ENCODE results near the gene WDR27.
A peak's percentile ranks its signal among the peaks of the same experiment; 100 is the strongest.

WDR27 gene

DNA sequence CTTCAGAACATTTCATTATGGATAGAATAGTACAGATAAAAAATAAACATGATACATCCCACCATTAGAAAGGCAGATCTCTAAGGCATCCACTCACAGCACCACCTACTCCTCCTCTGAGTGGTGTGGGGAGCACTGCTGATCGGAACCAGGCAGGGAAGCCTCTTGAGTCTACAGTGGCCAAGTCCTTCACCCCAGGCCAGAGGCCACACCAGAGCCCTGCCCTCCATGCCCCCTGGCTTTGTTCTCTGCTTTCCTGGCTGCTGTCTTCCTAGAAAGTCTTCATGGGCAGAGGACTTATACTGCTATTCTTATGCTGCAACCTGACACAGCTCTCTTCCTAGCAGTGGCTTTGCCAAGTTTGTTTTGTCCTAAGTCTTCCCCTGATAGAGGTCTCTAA lies 246.4 kb downstream of the WDR27 start:
- Histone ChIP-seq H3K79me1 (ENCODE audit: low read length) (no peaks in the 10 kb centered on the region), H2BK120ac (ENCODE audit: low read depth, low read length) (no peak overlapping the region), H3K27me3 (ENCODE audit: insufficient read depth, low read length, poor library complexity) (no peaks in the 10 kb centered on the region), H3K56ac (ENCODE audit: low read length) (no peak overlapping the region), H3K27ac (ENCODE audit: low read depth, low read length) (no peak overlapping the region), H3K4ac (ENCODE audit: low read depth, low read length) (no peak overlapping the region), H3K18ac (ENCODE audit: low read length) (no peak overlapping the region), H4K5ac (ENCODE audit: low read length) (no peak overlapping the region), H3K23ac (ENCODE audit: low read length) (no peak overlapping the region), H3K9ac (ENCODE audit: low read length) (no peak overlapping the region), H2BK5ac (ENCODE audit: low read length) (no peak overlapping the region), H3K36me3 (ENCODE audit: control insufficient read depth, insufficient read depth, low read length) (no peaks in the 10 kb centered on the region), H3K79me2 (ENCODE audit: control insufficient read depth, insufficient read depth, low read length) (no peaks in the 10 kb centered on the region), H3K4me2 (ENCODE audit: low read length) (no peak overlapping the region), H4K8ac (ENCODE audit: low read depth, low read length) (no peak overlapping the region), H3K4me1 (ENCODE audit: control insufficient read depth, low read depth, low read length) (no peaks in the 10 kb centered on the region), H3K4me3 (ENCODE audit: low read length) (no peak overlapping the region), H2BK15ac (replicated peaks; ENCODE audit: low read depth) (no peak overlapping the region), H2AK5ac (ENCODE audit: low read length) (no peak overlapping the region)
- DNase-seq: no peak
- WGBS (ENCODE audit: extremely low coverage, insufficient coverage, low lambda C conversion rate): no CpG with 5 or more reads among the region's 1 CpG

DNA sequence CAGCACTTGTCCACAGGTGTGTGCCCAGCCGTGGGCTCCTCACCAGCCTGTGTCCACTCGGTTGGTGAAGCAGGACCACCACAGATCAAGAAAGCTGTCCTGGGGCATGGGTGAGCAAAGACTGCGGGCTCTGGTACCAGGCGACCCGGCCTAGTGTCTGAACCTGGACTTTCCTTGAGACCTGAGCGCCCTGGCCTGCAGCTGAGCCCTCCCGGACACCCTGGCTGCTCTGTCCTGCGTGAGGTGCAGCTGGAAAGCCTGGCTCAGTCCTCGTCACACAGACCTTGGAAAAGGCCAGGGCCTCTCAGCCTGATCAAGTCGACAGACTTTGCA lies 247.0 kb downstream of the WDR27 start:
- no peak overlapping the region for H3K27ac ChIP-seq (ENCODE audit: low read depth, low read length)
- no peak overlapping the region for H3K56ac ChIP-seq (ENCODE audit: low read length)
- no peak overlapping the region for H2BK15ac ChIP-seq (replicated peaks; ENCODE audit: low read depth)
- no peak overlapping the region for H3K4me2 ChIP-seq (ENCODE audit: low read length)
- no CpG with 5 or more reads among the region's 10 CpGs for WGBS (ENCODE audit: extremely low coverage, insufficient coverage, low lambda C conversion rate)
- no peaks in the 10 kb centered on the region for H3K79me1 ChIP-seq (ENCODE audit: low read length)
- H4K8ac ChIP-seq (ENCODE audit: low read depth, low read length): no peak overlapping the region
- H2AK5ac ChIP-seq (ENCODE audit: low read length): no peak overlapping the region
- no peak overlapping the region for H3K18ac ChIP-seq (ENCODE audit: low read length)
- H2BK5ac ChIP-seq (ENCODE audit: low read length): no peak overlapping the region
- no peak overlapping the region for H3K4ac ChIP-seq (ENCODE audit: low read depth, low read length)
- no peak overlapping the region for H3K23ac ChIP-seq (ENCODE audit: low read length)
- H3K36me3 ChIP-seq (ENCODE audit: control insufficient read depth, insufficient read depth, low read length): no peaks in the 10 kb centered on the region
- no peak overlapping the region for H2BK120ac ChIP-seq (ENCODE audit: low read depth, low read length)
- no peak for DNase-seq
- H3K79me2 ChIP-seq (ENCODE audit: control insufficient read depth, insufficient read depth, low read length): no peaks in the 10 kb centered on the region
- no peak overlapping the region for H3K4me3 ChIP-seq (ENCODE audit: low read length)
- H3K27me3 ChIP-seq (ENCODE audit: insufficient read depth, low read length, poor library complexity): no peaks in the 10 kb centered on the region
- H3K9ac ChIP-seq (ENCODE audit: low read length): no peak overlapping the region
- H4K5ac ChIP-seq (ENCODE audit: low read length): no peak overlapping the region
- no peaks in the 10 kb centered on the region for H3K4me1 ChIP-seq (ENCODE audit: control insufficient read depth, low read depth, low read length)

DNA sequence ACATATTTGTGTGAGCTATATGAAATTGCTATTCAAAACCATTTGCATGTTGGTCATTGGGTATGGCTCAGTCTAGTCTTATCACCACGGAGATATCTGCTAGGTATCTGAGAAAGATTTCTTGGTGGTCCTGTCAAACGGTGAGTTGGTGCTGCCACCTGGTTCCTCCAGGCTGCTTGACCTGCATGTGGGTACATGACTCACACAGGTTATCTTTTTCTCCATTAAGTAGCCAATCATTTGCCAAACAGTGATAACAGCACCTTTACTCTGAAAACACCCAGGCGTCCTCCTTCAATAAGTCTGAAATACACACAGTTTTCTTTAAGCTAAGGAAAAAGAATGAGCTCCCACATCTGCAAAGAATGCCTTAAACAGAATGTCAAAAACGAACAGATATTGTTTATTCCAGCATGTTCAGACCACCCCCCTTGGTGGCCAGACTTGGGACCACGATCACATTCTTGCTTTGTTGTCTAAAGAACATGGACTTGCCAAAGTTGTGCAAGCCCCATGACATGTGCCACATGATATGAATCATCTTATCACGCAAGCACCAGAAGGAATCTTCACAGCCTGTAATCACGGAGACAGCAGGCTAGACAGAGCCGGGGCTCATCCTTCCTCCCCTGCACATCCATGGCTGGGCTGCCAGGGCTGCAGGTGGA lies 247.5 kb downstream of the WDR27 start:
- Histone ChIP-seq H3K4me3 (ENCODE audit: low read length) (no peak overlapping the region), H3K4ac (ENCODE audit: low read depth, low read length) (no peak overlapping the region), H4K8ac (ENCODE audit: low read depth, low read length) (no peak overlapping the region), H2BK5ac (ENCODE audit: low read length) (no peak overlapping the region), H3K9ac (ENCODE audit: low read length) (no peak overlapping the region), H3K36me3 (ENCODE audit: control insufficient read depth, insufficient read depth, low read length) (no peaks in the 10 kb centered on the region), H4K5ac (ENCODE audit: low read length) (no peak overlapping the region), H3K4me2 (ENCODE audit: low read length) (no peak overlapping the region), H3K79me2 (ENCODE audit: control insufficient read depth, insufficient read depth, low read length) (no peaks in the 10 kb centered on the region), H2BK120ac (ENCODE audit: low read depth, low read length) (no peak overlapping the region), H3K18ac (ENCODE audit: low read length) (no peak overlapping the region), H3K4me1 (ENCODE audit: control insufficient read depth, low read depth, low read length) (no peaks in the 10 kb centered on the region), H3K23ac (ENCODE audit: low read length) (no peak overlapping the region), H2AK5ac (ENCODE audit: low read length) (no peak overlapping the region), H2BK15ac (replicated peaks; ENCODE audit: low read depth) (no peak overlapping the region), H3K56ac (ENCODE audit: low read length) (no peak overlapping the region), H3K79me1 (ENCODE audit: low read length) (no peaks in the 10 kb centered on the region), H3K27me3 (ENCODE audit: insufficient read depth, low read length, poor library complexity) (no peaks in the 10 kb centered on the region), H3K27ac (ENCODE audit: low read depth, low read length) (no peak overlapping the region)
- DNase-seq: peak; percentile 40
- WGBS (ENCODE audit: extremely low coverage, insufficient coverage, low lambda C conversion rate): no CpG with 5 or more reads among the region's 8 CpGs

GRCh38 chr6:169452869-169453620 lies 248.8 kb downstream of the WDR27 start:
- Histone ChIP-seq H3K9ac (ENCODE audit: low read length) (no peak overlapping the region), H2BK15ac (replicated peaks; ENCODE audit: low read depth) (no peak overlapping the region), H2BK120ac (ENCODE audit: low read depth, low read length) (no peak overlapping the region), H3K4me1 (ENCODE audit: control insufficient read depth, low read depth, low read length) (no peaks in the 10 kb centered on the region), H4K8ac (ENCODE audit: low read depth, low read length) (no peak overlapping the region), H3K4me2 (ENCODE audit: low read length) (no peak overlapping the region), H2AK5ac (ENCODE audit: low read length) (no peak overlapping the region), H3K18ac (ENCODE audit: low read length) (no peak overlapping the region), H4K5ac (ENCODE audit: low read length) (no peak overlapping the region), H3K23ac (ENCODE audit: low read length) (no peak overlapping the region), H3K36me3 (ENCODE audit: control insufficient read depth, insufficient read depth, low read length) (no peaks in the 10 kb centered on the region), H3K56ac (ENCODE audit: low read length) (no peak overlapping the region), H3K4ac (ENCODE audit: low read depth, low read length) (no peak overlapping the region), H3K79me1 (ENCODE audit: low read length) (no peaks in the 10 kb centered on the region), H3K27me3 (ENCODE audit: insufficient read depth, low read length, poor library complexity) (no peaks in the 10 kb centered on the region), H3K4me3 (ENCODE audit: low read length) (no peak overlapping the region), H2BK5ac (ENCODE audit: low read length) (no peak overlapping the region), H3K27ac (ENCODE audit: low read depth, low read length) (no peak overlapping the region), H3K79me2 (ENCODE audit: control insufficient read depth, insufficient read depth, low read length) (no peaks in the 10 kb centered on the region)
- WGBS (ENCODE audit: extremely low coverage, insufficient coverage, low lambda C conversion rate): no CpG with 5 or more reads among the region's 11 CpGs
- no peak for DNase-seq

DNA sequence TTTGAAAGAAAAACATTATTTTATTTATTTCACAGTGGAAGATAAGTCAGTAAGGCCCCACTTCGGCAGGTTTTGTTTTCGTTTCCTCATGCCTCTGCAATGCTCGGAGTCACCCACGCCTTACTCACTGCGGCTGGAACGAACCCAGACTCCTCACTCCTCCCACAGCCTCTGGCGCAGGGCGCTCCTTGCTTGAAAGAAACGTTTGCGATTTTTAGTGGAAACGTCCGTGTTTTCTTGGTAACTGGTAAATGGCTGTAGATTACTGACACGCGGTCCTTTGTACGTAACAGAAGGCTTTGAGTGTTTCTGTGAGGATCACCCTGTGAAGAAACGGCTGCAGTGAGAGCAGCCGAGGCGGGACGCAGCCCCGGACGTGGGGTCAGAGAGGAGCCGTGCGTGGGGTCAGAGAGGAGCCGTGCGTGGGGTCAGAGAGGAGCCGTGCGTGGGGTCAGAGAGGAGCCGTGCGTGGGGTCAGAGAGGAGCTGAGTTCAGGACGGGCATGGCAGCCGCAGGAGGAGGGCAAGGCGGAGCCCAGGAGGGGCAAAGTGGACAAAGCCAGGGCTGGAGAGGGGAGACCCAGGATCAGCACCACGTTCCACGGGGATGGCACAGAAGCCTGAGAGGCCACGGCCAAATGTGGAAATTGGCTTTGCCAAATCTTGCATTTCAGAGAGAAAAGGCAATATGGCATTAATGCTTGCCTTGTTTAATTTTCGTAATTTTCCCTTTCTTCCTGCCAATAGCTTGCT lies 249.5 kb downstream of the WDR27 start:
- no CpG with 5 or more reads among the region's 36 CpGs for WGBS (ENCODE audit: extremely low coverage, insufficient coverage, low lambda C conversion rate)
- H3K79me2 ChIP-seq (ENCODE audit: control insufficient read depth, insufficient read depth, low read length): no peaks in the 10 kb centered on the region
- no peak overlapping the region for H2BK120ac ChIP-seq (ENCODE audit: low read depth, low read length)
- no peaks in the 10 kb centered on the region for H3K79me1 ChIP-seq (ENCODE audit: low read length)
- H4K8ac ChIP-seq (ENCODE audit: low read depth, low read length): no peak overlapping the region
- H3K18ac ChIP-seq (ENCODE audit: low read length): no peak overlapping the region
- DNase-seq: no peak
- H3K23ac ChIP-seq (ENCODE audit: low read length): no peak overlapping the region
- no peak overlapping the region for H2BK15ac ChIP-seq (replicated peaks; ENCODE audit: low read depth)
- H3K27ac ChIP-seq (ENCODE audit: low read depth, low read length): no peak overlapping the region
- H2BK5ac ChIP-seq (ENCODE audit: low read length): no peak overlapping the region
- H3K4me2 ChIP-seq (ENCODE audit: low read length): no peak overlapping the region
- H2AK5ac ChIP-seq (ENCODE audit: low read length): no peak overlapping the region
- H3K4me3 ChIP-seq (ENCODE audit: low read length): no peak overlapping the region
- no peak overlapping the region for H3K56ac ChIP-seq (ENCODE audit: low read length)
- H3K27me3 ChIP-seq (ENCODE audit: insufficient read depth, low read length, poor library complexity): no peaks in the 10 kb centered on the region
- H3K9ac ChIP-seq (ENCODE audit: low read length): no peak overlapping the region
- no peaks in the 10 kb centered on the region for H3K4me1 ChIP-seq (ENCODE audit: control insufficient read depth, low read depth, low read length)
- no peak overlapping the region for H4K5ac ChIP-seq (ENCODE audit: low read length)
- no peak overlapping the region for H3K4ac ChIP-seq (ENCODE audit: low read depth, low read length)
- H3K36me3 ChIP-seq (ENCODE audit: control insufficient read depth, insufficient read depth, low read length): no peaks in the 10 kb centered on the region
